OCI-LY3 (cell line): ENCODE results near the gene SUGP2.

Experiments used
- H2AFZ ChIP-seq: fragments of 200-600, 300-600 bp; shearing (Covaris generic); 2 replicates; pipeline ENCODE4 v1.6.0; 2014; ENCODE audit warnings: antibody characterized with exemption, low read depth, low read length
- H3K27ac ChIP-seq: fragments of 200-600, 300-600 bp; sonication (generic); 2 replicates; pipeline ENCODE4 v1.5.1; 2014; ENCODE audit warnings: mild to moderate bottlenecking, low read length, moderate library complexity, mixed read lengths
- H3K27me3 ChIP-seq: fragments of 200-600, 300-600 bp; sonication (generic); 2 replicates; pipeline ENCODE4 v1.6.1; 2014; ENCODE audit warnings: low read depth, low read length, mixed read lengths
- H3K36me3 ChIP-seq: fragments of 200-600, 300-600 bp; sonication (generic); replicated peaks from 2 replicates; pipeline ENCODE3; 2014; ENCODE audit warnings: low read depth, low read length, mixed read lengths
- H3K4me1 ChIP-seq: fragments of 300-600, 200-600 bp; sonication (generic); 2 replicates; pipeline ENCODE4 v1.6.1; 2014; ENCODE audit warnings: low read length, mixed read lengths
- H3K4me2 ChIP-seq: fragments of 200-600, 300-600 bp; sonication (generic); 2 replicates; pipeline ENCODE4 v1.6.1; 2014; ENCODE audit warnings: low read length, mixed read lengths
- H3K4me3 ChIP-seq: fragments of 300-600, 200-600 bp; sonication (generic); 2 replicates; pipeline ENCODE4 v1.5.1; 2014; ENCODE audit warnings: antibody characterized with exemption, mild to moderate bottlenecking, low read length, moderate library complexity
- H3K79me2 ChIP-seq: fragments of 300-600, 200-600 bp; shearing (Covaris generic); 2 replicates; pipeline ENCODE4 v1.6.1; 2014; ENCODE audit warnings: mild to moderate bottlenecking, low read length, mixed read lengths
- H3K9ac ChIP-seq: fragments of 300-600, 200-600 bp; shearing (Covaris generic); 2 replicates; pipeline ENCODE4 v1.6.0; 2014; ENCODE audit warnings: mild to moderate bottlenecking, low read length, moderate library complexity
- H3K9me3 ChIP-seq: fragments of 200-600, 300-600 bp; shearing (Covaris generic); 2 replicates; pipeline ENCODE4 v1.6.1; 2014; ENCODE audit warnings: low read length, mixed read lengths; ENCODE audit not compliant: insufficient read depth
- H4K20me1 ChIP-seq: fragments of 200-600, 300-600 bp; sonication (generic); 2 replicates; pipeline ENCODE4 v1.6.1; 2016; ENCODE audit warnings: low read length, mixed read lengths; ENCODE audit not compliant: insufficient read depth
- CTCF ChIP-seq: fragments of 200-600, 300-600 bp; sonication (generic); IDR thresholded peaks from 2 replicates; pipeline ENCODE4 v1.5.1; 2014; ENCODE audit warnings: antibody characterized with exemption, low read length, low read depth
- EZH2phosphoT487 ChIP-seq: fragments of 200-600 bp; shearing (Covaris generic); IDR thresholded peaks from 2 replicates; pipeline ENCODE4 v1.6.1; 2018; ENCODE audit warnings: antibody characterized with exemption, mixed run types, low read depth

Gene SUGP2

GRCh38 chr19:18999896-19000620 is 33.3 kb downstream of the SUGP2 start:
- Histone ChIP-seq H4K20me1 (peaks cover 10% of the 10 kb centered on the region), H3K4me1 (no peaks in the 10 kb centered on the region), H3K79me2 (peaks cover 19% of the 10 kb centered on the region; the same call in 1 of the 2 replicates), H3K4me3 (no peak overlapping the region), H3K4me2 (no peak overlapping the region), H3K27me3 (no peaks in the 10 kb centered on the region), H3K9ac (no peak overlapping the region), H3K36me3 (peaks cover 68% of the 10 kb centered on the region), H3K27ac (no peak overlapping the region), H2AFZ (no peak overlapping the region), H3K9me3 (no peaks in the 10 kb centered on the region)
- TF ChIP-seq EZH2phosphoT487: no peak
- no peak for TF ChIP-seq CTCF

GRCh38 chr19:18999016-18999758 is 34.1 kb downstream of the SUGP2 start:
- H3K9me3 ChIP-seq: no peaks in the 10 kb centered on the region
- no peak overlapping the region for H3K4me2 ChIP-seq
- peaks cover 66% of the 10 kb centered on the region for H3K36me3 ChIP-seq
- no peaks in the 10 kb centered on the region for H3K4me1 ChIP-seq
- no peak overlapping the region for H3K27ac ChIP-seq
- H4K20me1 ChIP-seq: peaks cover 10% of the 10 kb centered on the region
- H3K79me2 ChIP-seq: peaks cover 17% of the 10 kb centered on the region; the same call in 1 of the 2 replicates
- no peak overlapping the region for H3K4me3 ChIP-seq
- TF ChIP-seq CTCF (no peak), EZH2phosphoT487 (no peak)
- H3K27me3 ChIP-seq: no peaks in the 10 kb centered on the region
- H3K9ac ChIP-seq: no peak overlapping the region
- no peak overlapping the region for H2AFZ ChIP-seq

- Histone ChIP-seq H3K36me3 (peaks cover 65% of the 10 kb centered on the region), H2AFZ (no peak overlapping the region), H3K79me2 (peaks cover 8% of the 10 kb centered on the region; the same call in 1 of the 2 replicates), H3K4me3 (no peak overlapping the region), H4K20me1 (peaks cover 10% of the 10 kb centered on the region), H3K9me3 (no peaks in the 10 kb centered on the region), H3K4me1 (no peaks in the 10 kb centered on the region), H3K9ac (no peak overlapping the region), H3K4me2 (no peak overlapping the region), H3K27me3 (no peaks in the 10 kb centered on the region), H3K27ac (no peak overlapping the region)
- TF ChIP-seq EZH2phosphoT487 (no peak), CTCF (no peak)
Observed at GRCh38 chr19:18998276-18998675, 35.0 kb downstream of the SUGP2 start.

GRCh38 chr19:18996796-18997394 is 36.4 kb downstream of the SUGP2 start:
- H3K9ac ChIP-seq: no peak overlapping the region
- peaks cover 10% of the 10 kb centered on the region for H4K20me1 ChIP-seq
- no peak for TF ChIP-seq CTCF
- no peak overlapping the region for H3K27ac ChIP-seq
- no peak overlapping the region for H2AFZ ChIP-seq
- no peak overlapping the region for H3K4me3 ChIP-seq
- no peaks in the 10 kb centered on the region for H3K27me3 ChIP-seq
- peaks cover 4% of the 10 kb centered on the region; the same call in 1 of the 2 replicates for H3K79me2 ChIP-seq
- no peak overlapping the region for H3K4me2 ChIP-seq
- no peaks in the 10 kb centered on the region for H3K4me1 ChIP-seq
- H3K9me3 ChIP-seq: no peaks in the 10 kb centered on the region
- H3K36me3 ChIP-seq: peaks cover 67% of the 10 kb centered on the region
